Stimulated activated CD8-positive, alpha-beta memory T cell treated with anti-CD3 and anti-CD28 coated beads, Interleukin-12 subunit alpha, Interleukin-12 subunit beta, amount 100 ng/mL, for 1 hour (primary cell): ENCODE measurements around the gene MEX3A.

Experiments used
- DNase-seq: peaks from one replicate; pipeline ENCODE4 v3.0.0-alpha.2; 2020; ENCODE audit warnings: low read depth

Gene MEX3A

DNA sequence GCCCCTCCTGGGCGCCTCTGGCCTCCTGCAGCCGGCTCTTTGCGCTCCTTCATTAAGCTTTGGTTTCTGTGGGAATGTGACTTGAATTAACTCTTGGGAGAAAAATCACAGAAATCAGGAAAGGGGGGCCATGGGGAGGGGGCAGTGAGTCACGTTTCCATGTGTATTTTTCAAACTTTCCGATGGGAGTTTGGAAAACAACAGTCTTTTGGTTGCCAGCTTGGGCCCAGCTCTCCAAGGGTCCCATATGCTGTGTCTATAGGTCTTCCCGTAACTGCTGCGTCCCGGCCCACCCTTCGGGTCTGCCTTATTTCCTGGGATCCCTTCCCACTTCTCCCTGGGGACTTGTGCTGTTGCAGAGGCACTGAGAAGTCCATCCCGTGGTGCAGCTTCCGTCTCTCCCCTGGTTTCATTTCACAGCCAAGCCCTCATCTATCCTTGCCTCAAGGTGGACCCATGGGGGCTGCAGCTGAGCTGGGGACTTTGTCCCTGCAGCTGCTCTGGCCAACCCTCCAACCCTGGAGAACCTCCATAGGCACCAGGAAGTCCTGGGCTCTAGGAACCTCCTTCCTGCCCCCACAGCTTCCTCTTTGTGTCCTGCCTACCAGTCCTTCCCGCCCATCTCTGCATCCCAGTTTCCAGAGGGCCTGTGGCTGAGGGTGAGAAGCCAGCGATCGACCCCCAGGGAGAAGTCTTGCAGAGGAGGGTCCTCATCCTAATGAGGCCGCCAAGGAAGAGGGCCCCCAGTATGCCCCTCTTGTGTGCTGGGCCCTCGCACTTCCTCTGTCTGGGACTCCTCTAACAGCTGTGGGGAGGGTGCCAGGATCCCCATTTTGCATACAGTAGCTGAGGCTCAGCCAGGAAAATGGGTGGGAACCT lies 20.6 kb upstream of the MEX3A start:
- DNase-seq, result no peak

DNA sequence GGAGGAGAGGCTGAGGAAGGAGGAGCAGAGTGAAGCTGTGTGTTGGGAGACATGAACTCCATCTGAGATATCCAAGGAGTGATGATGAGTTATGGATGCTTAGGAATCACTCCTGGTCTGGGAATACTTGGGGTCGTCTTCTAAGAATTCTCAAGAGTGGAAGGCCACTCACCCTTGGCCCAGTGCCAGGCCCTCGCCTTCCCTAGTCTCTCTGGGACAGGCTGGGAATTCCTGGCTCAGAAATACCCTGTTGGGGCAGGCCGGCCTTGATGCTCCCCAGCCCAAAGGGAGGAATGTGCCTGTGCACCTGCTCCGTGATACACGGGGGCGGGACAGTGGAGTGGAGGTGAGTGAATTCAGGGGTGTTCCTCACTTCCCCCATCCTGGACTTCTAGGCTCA lies 19.6 kb upstream of the MEX3A start:
- DNase-seq, result no peak

DNA sequence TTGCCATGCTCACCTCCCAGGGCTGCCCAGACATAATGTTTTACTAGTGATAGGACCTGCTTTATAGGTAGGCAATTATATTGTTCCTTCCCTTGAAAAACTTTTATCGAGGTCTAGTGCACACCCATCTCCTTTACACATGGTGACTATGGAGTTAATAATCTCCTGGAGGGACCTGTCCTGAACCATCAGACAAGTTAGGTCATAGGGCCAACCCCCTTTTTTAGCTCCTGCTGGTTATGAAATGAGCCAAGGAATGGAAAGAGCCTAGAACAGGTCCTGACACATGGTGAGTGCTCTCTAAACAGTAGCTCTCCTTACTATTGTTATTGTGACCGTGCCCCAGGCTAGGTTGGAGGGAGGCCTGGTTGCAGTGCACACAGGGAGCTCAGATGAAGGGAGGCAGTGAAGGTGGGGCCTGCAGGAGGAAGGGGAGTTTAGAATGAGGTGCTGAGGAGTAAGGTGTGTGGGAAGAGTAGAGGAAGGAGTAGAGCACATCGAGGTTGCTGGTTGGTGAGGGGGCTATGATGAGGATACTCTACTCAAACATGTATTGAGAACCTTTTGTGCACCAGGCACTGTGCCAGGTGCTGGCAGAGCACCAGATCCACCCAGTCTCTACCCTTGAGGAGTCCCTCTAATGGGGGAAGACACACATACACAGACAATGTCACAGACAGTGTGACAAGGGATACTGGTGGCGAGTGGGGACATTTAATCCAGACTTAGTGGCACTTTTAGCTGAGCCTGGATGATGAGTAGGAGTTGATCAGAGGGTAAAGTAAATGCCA lies 18.1 kb upstream of the MEX3A start:
- DNase-seq, result no peak

DNA sequence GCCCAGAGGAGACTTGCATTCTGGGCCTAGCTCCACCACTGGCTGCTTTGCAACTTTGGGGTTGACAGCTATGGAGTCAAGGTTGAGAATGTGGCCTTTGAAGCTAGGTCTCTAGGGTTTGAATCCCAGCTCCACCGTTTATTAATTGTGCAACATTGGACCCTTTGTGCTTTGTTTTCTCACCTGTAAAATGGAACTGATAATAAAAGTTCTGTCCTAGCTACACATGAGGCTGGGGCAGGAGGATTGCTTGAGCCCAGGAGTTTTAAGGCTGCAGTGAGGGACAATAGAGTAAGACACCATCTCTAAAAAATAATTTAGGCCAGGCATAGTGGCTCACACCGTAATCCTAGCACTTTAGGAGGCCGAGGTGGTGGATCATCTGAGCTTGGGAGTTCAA lies 17.0 kb upstream of the MEX3A start:
- DNase-seq, result no peak

DNA sequence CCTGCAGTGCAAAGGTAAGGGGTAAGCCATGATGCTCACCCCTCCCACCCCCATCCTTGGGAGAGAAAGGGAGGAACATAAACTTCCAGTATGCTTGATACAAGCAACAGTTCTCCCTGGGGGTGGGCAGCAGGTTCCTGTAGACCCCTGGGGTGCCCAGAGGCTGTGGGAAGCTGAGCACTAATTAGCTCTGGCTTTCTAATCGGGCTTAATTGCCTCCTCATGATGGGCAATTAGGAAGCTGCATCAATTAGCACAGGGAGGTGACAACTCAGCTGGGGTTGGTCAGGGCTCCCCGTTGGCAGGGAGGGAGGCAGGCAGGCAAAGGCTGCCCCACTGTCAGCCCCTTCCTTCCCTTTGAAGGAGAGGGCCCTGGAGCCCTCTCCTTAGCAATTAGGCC lies 16.5 kb upstream of the MEX3A start:
- no peak for DNase-seq

DNA sequence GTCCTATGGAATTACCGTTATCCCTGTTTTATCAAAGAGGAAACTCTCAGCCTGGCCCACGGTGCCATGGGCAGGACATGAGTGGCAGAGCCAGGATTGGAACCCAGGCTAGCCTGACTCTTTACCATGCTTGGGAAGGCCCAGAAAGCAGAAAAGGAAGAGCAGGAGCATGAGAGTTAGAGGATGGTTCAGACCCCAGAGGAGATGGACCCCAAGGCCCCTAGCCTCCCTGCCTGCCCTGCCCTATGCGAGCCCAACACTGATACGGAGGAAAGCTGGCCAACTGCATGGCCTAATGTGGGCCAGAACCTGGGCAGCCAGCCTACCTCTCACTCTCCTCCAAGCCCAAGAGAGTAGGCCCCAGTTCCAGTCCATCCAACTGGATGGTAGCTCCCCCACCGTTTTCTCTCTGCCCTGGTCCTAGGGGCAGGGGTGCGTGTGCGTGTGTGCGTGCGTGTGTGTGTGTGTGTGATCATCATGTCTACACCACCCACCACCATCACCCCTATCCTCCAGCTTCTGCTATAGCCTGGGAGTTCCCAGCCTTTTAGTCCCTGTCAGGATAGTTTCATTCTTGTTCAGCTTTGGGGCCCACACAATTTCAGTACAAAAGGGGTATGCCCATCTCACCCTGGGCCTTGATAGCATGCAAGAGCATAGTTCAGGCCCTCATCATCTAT lies 15.4 kb upstream of the MEX3A start:
- no peak for DNase-seq

DNA sequence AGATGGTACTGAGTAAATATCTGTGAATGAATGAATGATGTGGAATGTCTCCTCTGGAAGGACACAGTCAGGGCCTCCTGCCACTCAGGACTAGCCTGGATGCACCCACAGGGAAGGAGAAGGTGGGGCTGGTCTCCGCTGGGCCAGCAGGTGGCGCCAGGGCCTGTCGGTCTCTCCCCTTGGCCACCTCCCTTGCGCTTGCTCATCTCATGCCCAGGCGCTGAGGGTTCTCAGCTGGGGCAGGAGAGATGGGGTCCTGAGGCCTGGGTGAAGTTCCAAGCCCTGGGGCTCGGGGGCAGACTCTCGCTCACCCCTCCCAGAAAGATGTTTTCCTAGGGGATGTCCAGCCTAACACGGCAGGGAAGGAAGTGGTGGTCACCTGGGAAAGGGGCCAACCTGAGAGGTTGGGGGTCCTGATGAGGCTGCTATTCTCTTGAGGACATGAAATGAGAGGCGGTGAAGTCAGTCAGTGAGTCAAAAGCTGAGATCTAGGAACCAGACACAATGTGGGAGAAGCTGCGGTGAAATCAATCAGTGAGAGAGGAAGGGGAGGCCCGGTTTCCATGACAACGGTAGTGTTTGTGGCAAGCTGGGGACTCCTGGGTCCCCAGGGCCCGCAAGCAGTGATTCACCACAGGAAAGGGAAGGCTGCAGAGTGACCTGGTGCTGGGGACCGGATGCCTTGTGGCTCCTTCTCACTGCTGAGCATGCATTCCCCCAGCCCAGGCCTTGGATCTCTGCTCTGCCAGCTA lies 14.6 kb upstream of the MEX3A start:
- DNase-seq, result peak; percentile 73

DNA sequence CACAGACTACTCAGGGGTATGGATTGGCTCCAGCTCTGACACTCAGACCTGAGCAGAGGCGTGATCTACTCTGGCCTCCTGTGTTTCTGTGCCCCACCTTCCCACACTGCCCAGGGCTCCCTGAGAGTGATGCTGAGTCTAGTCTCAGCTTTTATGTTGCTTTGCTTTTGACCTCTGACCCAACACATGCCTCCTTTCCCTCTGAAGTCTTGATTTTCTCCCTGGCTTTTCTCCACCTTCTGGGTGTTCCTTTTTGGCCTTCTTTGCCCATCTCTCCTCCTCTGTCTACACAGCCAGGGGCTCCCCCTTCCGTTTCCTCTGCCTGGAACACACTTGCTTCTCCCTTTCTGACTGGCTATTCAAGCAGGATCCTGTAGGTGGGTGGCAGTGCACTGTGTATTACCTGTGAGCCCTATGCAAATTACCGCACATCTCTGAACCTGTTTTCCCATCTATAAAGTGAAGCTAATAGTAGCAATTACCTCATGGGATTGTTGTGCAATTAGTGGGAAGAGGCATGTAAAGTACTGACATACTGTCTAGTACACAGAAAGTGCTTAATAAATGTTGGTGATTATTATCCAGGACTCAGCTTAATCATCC lies 13.7 kb upstream of the MEX3A start:
- DNase-seq, result no peak

DNA sequence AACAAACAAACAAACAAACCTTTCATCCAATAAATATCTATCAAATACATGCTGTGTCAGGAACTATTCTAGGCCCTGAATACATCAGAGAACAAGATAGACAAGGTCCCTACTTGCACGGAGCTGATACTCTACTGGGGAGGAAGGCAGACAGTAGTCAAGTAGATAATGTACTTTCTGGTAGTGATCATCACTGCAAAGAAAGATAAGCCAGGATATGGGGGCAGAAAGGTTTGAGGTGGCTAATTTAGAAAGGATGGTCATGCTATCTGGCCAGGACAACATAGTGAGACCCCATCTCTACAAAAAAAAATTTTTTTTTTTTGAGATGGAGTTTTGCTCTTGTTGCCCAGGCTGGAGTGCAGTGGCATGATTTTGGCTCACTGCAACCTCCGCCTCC lies 9.3 kb upstream of the MEX3A start:
- DNase-seq, result no peak

DNA sequence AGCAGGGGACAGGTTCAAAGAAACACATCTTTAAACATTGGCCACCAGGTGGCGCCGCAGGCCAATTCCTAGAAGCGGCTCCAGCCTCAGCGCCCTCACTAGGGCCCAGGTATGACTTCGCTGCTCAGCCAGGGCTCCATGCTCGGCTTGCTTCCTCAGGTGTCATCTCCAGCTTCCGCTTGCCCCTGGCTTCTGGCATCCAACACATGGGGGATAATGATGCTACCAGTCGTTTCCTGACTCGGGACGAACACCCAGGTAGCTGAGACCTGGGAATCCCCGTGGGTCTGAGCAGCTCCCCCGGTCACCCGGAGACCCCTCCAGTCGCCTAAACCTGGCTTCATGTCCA lies 8.5 kb upstream of the MEX3A start:
- DNase-seq, result peak; percentile 86

DNA sequence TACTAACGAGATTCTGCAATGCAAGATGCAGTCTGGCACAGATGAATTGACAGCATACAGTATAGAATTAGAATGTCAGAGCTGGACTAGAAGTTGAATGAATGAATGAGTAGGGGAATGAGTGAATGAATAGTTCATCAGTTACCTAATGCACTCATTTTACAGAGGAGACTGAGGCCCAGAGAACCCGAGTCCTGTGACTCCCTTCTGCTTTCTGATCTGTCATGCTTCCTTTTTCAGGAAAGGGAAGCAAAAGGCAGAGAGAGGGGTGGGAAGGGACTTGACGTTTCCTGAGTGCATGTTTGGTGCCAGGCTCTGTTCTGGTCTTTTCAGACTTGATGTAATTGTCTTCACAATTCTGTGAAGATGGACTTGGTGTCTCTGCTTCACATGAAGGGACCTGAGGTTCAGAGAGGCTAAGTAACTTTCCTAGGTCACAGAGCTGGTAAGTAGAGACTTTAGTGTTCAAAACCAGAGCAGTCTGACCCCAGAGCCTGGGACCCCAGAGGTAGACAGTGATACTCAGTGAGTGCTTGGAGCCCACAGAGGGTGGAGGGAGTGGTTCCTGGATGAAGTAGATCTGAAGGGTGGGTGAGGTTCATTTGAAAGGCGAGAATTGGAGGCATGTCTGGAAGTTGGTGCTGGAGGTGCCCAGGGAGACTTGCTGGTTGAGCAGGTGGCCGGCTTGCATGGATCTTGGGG lies 8.0 kb upstream of the MEX3A start:
- DNase-seq, result no peak

DNA sequence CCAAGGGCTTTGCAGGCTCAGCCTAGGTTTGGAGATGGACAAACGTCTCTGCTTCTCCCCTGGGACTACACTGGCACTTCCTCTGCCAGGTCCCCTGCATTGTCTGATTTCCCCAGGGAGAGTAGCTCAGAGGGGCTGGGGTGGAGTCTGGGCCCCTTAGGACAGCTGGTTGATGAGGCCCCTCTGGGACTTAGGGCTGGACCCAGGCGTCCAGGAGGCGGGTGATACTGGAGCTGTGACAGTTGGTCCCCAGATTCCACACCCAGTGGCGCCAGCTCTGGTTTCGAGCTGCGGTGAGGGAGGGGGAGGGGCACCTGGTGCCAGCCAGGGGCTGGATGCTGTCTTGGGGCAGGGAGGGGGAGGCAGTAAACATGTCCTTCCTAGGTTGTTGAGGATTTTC lies 7.4 kb upstream of the MEX3A start:
- no peak for DNase-seq

DNA sequence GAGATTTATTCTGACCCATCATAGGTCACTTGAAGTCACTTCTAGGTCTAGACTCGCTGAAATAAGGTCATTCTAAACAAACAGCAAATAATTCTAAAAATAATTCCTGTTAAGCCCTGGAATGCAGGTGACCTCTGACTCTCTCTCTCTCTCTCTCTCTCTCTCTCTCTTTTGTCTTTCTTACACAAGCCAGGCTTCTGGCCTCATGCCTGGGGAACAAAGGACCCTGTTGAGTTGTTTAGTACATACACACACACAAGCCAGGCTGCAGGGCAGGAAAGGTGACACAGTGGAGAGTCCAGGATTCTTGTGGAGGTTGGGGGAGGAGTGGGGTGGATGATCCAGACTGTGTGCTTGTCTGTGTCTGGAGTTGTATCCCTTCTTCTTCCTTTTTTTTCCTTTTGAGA lies 4.0 kb upstream of the MEX3A start:
- DNase-seq, result no peak

DNA sequence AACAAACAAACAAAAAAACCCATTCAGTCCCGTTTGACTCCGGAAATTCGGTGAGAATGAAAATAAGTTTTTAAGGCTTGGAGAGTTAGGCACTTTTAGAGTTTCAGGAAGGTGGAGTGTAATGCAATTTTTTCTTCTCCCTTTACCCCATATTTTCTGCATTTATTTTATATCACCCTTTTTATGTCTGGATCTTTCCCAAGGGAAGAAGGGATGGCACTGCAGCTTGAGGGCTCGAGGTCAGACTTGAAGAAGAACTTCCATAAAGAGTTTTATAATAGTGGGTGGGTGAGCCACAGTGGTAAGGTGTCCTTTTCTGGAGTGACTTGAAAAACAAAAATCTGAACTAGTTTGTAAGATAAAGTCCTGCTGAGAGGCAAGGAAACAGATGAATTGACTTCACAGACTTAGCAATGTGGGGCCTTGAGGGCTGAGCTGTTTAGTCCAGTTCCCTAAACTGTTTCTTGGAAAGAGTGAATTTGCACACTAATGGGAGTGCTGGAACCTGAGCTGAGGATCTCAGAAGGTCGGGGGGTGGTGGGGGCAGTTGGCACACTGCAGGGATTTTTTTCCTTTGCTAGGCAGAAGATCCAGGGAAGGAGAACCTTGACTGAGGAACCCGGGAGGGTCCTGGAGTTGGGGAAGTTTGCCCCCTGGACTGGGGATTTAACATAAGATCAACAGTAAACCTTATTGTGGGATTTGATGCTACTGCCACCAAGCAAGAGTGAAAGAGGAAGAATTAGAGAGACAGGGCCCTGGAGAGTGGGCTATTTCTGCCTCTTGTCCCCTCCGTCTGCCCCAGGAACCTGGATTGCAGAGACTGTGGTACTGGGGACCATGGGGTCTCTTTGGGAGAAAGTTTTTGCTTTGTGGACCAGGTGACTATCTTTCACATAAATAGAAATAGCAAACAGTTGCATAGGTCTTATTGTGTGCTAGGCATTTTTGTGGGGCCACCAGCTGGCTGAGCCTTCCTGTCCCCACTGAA lies 1.8 kb upstream of the MEX3A start:
- no peak for DNase-seq

DNA sequence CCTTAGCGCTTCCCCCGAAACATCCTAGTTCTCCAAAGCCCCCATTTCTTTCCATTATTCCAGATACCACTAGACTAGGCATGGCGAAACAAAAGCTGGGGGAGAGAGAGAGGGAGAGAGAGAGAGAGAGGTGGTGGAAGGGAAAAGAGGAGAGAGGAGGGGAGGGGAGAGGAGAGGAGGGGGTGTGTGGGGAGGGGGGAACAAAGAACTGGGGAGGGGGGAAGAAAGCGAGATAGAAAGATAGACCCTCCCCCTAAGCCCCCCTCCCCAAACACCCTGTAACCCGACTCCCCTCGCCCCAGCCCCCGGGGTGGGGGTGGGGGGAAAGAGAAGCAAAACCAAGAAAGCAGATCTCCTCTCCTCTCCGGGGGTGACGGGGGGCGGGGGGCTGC lies 352 bp downstream of the MEX3A start:
- no peak for DNase-seq

DNA sequence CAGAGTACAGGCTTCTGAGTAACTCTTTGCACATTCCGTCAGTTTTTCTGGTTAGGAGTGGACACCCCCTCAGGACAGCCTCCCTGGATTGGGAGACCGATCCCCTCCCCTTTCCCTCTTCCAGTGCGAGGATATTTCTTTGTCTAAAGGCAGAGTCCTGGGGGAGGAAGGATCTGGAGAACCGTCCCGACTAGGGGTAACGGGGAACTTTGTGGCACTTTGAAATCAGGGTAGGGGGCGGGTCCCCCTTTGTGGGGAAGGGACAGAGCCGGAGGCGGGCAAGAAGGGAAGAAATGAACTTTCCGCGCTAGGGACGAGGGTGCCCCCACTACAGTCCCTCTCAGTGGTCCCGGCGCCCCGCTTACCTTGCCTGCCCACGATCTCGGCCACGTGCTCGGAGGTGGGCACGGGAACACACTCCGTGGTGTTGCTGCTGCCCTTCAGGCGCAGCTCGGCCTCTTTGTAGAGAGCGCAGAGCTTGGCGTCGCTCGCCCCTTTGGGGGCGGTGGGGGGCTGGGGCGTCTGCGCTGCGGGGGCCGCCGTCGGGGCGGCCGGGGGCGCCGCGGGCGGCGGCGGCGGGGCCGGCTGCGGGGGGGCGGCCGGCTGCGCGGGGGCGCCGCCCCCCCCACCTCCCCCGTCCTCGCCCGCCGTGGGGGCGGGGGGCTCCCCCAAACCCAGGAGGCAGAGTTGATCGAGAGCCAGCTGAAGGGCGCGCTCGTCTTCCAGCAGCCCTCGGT lies 917 bp downstream of the MEX3A start:
- DNase-seq, result no peak

DNA sequence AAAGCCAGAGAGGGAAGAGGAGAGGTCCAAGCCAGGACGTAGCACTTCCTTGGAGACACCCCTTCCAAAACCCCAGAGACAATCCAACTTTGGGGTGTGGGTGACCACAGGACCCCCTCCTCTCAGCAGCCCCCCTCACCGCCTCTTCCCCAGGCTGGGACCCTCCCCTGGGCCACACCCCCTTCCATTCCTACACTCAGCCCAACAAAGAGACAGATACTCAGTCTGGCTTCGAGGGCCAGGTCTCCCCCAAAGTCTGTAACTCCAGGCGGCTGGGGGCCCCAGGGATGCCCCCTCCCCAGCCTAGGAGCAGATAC lies 1.4 kb downstream of the MEX3A start:
- DNase-seq, result no peak

DNA sequence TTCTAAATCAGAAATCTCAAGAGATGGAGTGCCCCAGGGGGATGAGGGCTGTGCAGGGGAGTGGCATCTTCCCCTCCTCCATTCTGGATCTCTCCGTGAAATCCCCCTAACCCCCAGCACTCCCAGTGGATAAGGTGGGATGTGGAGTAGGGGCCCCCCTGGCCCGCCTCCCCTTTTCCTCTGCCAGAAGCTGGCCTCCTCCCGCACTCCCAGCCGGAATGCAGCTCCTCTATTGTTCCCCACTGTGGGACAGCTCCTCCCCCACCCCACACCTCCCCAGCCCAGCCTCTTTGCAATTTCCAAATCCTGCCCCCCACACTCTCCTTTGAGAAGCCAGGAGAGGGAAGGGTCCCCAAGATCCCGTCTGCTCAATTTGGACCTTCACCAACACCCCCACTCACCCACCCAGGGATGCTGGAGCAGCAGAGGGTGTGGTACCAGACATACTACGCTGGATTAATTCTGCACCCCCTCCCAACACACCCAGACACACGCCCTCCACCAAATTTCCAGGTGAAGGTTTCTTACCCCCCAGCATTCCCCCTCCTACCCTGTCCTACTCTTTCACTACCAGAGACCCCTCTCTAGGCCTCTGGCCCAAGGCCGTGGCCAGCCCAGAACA lies 1.9 kb downstream of the MEX3A start:
- DNase-seq, result no peak

DNA sequence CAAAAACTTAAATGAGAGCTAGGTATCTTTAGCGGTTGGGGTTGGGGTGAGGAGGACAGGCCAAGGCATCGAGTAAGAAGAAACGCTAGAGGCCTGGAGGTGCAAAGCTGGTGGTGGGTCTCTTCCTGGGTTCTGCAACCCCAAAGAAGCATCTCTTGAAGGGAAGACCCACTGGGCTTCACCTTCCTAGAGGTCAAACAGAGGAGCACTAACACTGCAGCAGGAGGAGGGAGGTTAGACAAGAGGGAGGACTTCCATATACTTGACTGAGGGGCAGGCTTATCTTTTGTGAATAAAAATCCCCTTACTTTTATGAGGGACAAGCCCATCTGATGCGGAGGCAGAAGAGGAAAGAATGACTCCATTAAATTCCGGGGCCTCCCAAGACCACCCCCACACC lies 2.5 kb downstream of the MEX3A start:
- no peak for DNase-seq
